Dermis microvascular lymphatic vessel endothelial cell (primary cell): ENCODE data around the gene JAKMIP3. TPM values are rescaled to one million over a fixed set of nuclear protein-coding genes. Genes with fewer than 3 reads are reported as not detected.

ENCODE experiments used
- DNase-seq, 2 donors: peaks; one replicate each; pipeline versions ENCODE4 v3.0.0 to v3.0.0-alpha.2; 2010; ENCODE audit warnings: low read depth in 2 of 2
- total RNA-seq: library from RNA; depleted of rRNA; stranded (reverse); fragments of >200 nt; gene quantifications from 2 replicates; pipeline ENCODE4 v1.2.1, GENCODE V29; 2014

Gene JAKMIP3
- total RNA-seq, 1 donor from 2014 or later = 0.13 TPM

DNA sequence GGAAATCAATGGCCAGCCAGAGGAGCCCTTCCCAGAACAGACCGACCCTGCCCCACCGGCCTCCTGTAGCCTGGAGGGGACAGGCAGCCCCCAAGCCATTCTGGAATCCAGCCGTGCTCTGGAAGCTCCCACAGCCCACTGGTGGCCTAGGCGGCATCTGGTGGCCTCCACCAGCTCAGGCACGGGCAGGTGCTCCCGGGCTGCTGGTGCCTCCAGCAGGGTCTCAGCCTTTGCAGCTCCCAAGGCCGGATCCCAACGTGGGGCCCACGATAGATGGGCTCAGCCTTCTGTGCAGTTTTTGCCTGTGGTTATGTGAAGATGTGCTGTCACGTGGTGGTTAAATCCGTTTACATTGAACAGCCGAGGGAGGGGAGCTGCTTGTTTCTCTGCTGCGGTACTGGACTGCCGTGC, 44.4 kb downstream of the JAKMIP3 start:
- no peak for DNase-seq

DNA sequence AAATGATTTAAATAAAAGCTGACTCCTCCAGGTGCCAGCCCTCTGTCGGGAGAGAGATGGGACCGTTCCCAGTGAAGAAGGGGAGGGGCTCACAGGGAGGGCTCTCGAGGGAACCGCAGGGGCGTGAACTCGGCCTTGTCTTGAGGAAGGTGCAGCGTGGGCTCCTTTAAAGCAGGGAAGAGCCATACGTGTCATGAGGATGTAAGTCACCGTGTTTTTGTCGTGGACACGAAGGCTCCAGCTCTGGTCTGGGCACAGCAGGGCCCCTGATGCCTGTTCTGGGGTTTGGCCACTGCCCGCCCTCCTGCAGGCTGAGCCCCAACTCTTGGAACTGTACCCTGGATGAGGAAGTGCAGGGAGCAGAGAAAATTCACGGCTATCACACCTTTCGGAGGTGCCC, 45.0 kb downstream of the JAKMIP3 start:
- no peak for DNase-seq

DNA sequence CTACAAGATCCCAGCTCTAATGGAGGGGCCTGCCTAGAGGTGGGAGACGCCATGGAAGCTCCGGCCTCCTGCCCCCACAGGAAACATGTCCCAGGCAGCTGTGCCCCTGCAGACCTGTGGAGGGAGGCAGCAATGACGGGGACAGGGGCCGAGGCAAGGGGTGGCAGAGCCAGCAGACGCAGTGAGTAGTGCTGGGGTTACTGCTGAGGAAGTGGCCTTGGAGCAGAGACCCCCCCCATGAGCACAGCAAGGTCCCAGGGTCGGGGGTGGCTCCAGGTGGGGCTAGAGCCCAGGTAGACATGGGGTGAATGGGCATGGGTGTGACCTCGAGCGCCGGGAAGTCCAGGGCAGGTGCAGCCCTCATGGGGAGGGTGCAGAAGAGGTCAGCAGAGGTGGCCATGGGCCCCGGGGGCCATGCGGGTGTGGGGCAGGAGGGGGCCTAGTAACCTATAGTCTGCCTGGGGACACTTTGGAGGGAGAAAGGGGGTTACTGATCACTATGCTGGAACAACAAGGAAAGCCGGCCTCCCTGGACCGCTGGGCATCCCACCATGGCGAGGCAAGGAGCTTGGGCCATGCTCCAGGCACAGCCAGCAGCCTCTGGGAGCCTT, 45.5 kb downstream of the JAKMIP3 start:
- no peak for DNase-seq

GRCh38 chr10:132111871-132112341, 46.2 kb downstream of the JAKMIP3 start:
- DNase-seq = no peak

GRCh38 chr10:132112611-132113010, 46.9 kb downstream of the JAKMIP3 start:
- no peak for DNase-seq

DNA sequence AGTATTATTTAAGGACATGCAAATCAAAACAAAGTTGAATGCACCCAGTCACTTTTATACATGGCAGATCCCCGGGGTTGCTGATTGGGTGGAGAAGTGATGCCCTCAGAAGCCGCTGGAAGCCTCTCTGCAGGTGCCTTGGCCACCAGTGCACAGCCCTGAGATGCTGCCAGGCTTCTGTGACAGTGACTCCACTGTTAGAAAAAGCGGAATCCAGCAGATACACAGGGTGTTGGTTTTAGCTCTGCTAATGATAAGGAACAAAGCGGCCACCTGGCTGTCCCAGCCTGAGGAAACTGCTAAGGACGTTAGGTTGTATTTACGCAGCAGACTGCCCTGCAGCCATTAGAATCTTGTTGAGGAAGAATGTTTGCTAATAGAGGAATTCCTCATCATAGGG, 47.5 kb downstream of the JAKMIP3 start:
- DNase-seq = no peak

DNA sequence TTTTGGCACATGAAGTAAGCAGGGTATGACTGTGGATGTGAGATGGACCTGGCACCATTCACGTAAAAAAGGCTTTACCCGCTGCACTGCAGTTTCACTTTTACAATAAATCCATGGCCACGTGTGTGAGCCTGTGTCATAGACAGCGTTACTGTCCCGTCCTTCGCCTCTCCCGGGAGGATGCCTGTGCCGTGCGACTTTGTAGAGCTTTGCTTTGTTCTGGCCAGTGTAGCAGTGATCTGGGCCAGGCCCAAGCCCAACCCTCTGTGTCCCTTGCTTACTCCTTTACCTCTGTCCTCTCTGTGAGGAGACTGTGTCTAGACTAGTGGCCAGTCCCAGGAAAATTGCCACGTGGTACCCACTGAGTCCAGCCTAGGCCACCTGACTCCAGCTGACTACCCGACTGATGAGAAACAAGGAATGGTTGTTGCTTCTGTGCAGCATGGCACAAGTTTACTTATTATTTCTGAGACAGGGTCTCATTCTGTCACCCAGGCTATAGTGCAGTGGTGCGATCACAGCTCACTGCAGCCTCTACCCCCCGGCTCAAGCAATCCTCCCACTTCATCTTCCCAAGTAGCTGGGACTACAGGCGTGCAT, 48.1 kb downstream of the JAKMIP3 start:
- DNase-seq = no peak

GRCh38 chr10:132114953-132115520, 49.3 kb downstream of the JAKMIP3 start:
- no peak for DNase-seq

Other genes with a start within 250 kb of the JAKMIP3 start
- gene PPP2R2D, start 164.9 kb upstream of the JAKMIP3 start, total RNA-seq = 21.3 and 34.6 TPM in 2 replicates
- 25.3 and 32.9 TPM in 2 replicates for gene BNIP3, start 84.0 kb upstream of the JAKMIP3 start, total RNA-seq
- gene DPYSL4, start 121.0 kb downstream of the JAKMIP3 start, total RNA-seq = 5.6 and 5.8 TPM in 2 replicates
- gene STK32C, start 242.0 kb downstream of the JAKMIP3 start, total RNA-seq = 8.6 and 10.0 TPM in 2 replicates